GM13977 (cell line): ENCODE measurements around the gene GRK6.
A peak's percentile ranks its signal among the peaks of the same experiment; 100 is the strongest.

Experiments
- DNase-seq: peaks from one replicate; pipeline ENCODE4 v3.0.0; 2012; ENCODE audit warnings: low spot score
- in situ Hi-C: fragments of 300-500 bp; cut with MboI; formaldehyde crosslinking; loops from one replicate; pipeline ENCODE4 v1.12.0; 2022; ENCODE audit warnings: low sequenced_read_pairs, low pct_unique_long_range_greater_than_20kb, mixed read lengths, inconsistent platforms; ENCODE audit not compliant: unreplicated experiment
- TF ChIP-seq, protein P1 (sequence below): IDR thresholded peaks from 2 replicates; pipeline ENCODE4 v1.5.1; 2012; ENCODE audit warnings: mild to moderate bottlenecking, control low read depth; ENCODE audit not compliant: insufficient read depth; ENCODE audit errors: extremely low read depth, missing control alignments

GRK6 gene

GRCh38 chr5:177474002-177474476, 47.6 kb downstream of the GRK6 start:
- TF ChIP-seq, protein P1, sequence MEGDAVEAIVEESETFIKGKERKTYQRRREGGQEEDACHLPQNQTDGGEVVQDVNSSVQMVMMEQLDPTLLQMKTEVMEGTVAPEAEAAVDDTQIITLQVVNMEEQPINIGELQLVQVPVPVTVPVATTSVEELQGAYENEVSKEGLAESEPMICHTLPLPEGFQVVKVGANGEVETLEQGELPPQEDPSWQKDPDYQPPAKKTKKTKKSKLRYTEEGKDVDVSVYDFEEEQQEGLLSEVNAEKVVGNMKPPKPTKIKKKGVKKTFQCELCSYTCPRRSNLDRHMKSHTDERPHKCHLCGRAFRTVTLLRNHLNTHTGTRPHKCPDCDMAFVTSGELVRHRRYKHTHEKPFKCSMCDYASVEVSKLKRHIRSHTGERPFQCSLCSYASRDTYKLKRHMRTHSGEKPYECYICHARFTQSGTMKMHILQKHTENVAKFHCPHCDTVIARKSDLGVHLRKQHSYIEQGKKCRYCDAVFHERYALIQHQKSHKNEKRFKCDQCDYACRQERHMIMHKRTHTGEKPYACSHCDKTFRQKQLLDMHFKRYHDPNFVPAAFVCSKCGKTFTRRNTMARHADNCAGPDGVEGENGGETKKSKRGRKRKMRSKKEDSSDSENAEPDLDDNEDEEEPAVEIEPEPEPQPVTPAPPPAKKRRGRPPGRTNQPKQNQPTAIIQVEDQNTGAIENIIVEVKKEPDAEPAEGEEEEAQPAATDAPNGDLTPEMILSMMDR: no peak

DNA sequence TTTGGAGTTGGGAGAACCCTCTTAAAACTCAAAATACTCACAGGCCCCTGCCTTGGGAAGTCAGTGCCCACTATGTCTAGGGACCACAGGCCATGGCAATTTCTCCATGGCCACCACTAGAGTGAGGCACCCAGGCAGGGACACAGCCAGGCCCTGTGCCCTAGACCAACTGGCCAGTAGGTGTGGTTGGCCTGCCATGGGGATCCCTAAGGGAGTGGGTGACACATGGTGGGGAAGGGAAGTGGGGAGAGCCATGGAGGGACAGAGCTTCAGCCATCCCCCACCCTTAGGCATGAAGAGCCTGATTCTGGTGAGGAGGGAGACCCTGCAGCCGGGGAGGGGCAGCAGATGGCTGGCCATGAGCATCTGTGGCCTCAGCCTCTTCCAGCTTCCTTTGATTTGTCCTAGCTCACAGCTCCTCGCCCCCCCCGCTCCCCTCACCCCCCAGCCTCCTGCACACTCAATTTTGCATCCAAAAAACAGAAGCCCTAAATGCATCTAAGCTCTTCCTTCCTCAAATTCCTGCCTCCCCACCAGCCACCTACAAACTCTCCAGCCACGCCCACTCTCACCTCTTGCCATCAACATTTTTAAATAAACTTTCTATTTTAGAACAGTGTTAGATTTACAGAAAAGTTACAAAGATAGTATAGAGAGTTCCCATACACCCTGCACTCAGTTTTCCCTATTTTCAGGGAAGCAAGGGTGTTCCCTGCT, 48.5 kb downstream of the GRK6 start:
- in situ Hi-C loops: no loop called here
- no peak for DNase-seq
- TF ChIP-seq, protein P1: no peak

More at GRCh38 chr5:177474002-177474476, 47.6 kb downstream of the GRK6 start:
- in situ Hi-C loops: no loop called here
- peak; percentile 27 for DNase-seq

DNA sequence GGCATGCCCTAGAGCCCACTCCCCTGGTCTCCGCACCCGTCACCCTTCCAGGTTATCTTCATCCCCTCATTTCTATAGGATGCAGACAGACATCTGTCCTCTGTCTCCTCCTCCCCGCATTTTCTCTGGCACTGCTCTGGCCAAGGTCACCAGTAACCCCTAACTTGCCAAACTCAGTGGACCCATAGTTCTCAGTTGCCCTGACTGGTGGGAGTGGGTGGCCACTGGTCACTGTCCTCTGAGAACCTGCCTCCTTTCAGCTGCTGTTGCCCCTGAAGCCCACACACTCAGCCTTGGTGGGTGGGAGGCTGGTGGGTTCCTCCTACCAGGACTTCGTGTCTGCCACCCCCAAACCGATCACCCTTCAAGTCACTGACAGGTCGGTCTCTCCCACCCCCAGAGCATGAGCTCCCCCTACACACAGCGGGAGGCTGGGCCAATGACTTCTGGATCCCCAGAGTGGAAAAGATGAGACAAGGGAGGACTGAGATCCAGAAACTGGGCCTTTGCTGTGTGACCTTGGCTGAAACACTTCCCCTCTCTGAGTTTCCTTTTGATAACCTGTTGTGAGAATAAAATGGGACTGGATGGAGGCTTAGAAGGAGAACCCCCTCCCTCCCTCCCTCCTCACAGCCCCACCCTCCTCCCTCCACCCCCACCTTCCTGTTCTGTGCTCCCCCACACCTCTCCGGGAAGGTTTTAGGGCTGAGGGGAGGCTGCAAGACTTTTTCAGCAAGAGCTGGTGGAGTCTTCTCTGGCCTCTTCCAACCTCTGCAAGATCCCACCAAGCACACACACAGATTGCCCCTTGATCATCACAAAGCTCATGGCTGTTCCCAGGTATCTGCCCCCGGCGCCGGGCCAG, 49.3 kb downstream of the GRK6 start:
- DNase-seq: no peak
- in situ Hi-C loops: no loop called here
- TF ChIP-seq, protein P1: no peak

DNA sequence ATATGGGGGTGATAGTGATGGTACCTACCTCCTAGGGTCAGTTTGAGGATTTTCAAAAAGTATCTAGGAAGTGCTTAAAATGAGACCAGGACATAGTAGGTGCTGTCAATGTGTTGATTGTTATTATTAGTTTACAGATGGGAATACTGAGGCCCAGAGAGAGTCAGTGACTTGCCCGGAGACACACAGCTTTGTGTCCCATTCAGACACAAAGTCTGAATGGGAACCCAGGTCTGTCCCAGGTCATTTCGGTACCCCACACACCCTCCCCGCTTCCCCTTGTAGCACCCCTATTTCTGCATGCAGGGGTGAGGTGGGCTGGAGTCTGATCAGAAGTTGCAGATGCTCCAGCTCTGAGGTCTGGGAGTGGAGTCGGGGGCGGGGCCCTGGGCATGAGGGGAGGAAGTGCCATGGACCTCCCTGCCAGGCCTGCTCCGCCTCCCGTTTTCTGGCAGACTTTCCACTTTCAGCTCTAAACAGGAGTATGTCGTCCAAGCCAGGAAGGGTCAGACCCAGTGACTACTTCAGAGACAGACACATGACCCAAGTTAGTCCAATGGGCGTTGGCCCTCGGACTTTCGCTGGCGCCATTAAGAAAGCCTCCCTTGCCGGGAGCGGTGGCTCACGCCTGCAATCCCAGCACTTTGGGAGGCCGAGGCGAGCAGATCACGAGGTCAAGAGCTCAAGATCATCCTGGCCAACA, 50.2 kb downstream of the GRK6 start:
- TF ChIP-seq, protein P1: no peak
- no peak for DNase-seq
- in situ Hi-C loops: no loop called here

DNA sequence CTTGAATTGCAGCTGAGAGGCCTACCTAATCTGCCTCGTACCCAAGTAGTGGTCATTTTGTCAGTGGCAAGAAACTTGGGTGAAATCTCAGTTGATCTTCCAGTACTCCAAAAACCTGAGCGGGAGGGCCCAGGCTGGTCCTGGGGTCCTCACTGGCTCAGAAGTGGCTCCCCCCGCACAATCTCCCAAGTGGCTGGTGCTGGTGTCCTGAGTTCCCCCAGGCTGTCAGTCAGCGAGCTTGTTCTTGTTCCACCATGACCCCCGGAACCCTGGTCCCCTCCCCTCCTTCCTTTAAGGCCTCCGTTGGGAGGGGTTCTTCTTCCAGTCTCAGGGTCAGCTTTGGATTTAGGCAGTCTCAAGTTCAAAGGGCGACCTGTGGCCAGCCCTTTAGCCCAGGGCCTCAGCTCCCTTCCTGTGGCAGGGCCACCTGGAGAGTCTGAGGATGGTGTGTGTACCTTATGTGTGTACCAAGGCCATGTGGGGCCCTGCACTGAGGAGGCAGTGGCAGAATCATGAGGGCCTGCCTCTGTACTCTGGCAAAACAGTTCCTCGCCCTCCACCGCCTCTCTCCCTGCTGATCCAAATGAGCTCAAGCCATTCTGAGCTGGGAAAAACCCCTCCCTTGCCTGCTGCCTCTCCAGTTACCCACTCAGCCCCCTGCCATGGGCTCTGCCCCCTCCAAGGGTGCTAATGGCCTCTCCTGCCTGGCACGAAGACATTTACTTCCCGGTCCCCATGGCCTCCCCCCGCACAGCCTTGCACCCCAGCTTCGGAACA, 51.4 kb downstream of the GRK6 start:
- in situ Hi-C loops: no loop called here
- TF ChIP-seq, protein P1: no peak
- no peak for DNase-seq
